ENCODE data around the gene TCF4.

Gene TCF4

DNA sequence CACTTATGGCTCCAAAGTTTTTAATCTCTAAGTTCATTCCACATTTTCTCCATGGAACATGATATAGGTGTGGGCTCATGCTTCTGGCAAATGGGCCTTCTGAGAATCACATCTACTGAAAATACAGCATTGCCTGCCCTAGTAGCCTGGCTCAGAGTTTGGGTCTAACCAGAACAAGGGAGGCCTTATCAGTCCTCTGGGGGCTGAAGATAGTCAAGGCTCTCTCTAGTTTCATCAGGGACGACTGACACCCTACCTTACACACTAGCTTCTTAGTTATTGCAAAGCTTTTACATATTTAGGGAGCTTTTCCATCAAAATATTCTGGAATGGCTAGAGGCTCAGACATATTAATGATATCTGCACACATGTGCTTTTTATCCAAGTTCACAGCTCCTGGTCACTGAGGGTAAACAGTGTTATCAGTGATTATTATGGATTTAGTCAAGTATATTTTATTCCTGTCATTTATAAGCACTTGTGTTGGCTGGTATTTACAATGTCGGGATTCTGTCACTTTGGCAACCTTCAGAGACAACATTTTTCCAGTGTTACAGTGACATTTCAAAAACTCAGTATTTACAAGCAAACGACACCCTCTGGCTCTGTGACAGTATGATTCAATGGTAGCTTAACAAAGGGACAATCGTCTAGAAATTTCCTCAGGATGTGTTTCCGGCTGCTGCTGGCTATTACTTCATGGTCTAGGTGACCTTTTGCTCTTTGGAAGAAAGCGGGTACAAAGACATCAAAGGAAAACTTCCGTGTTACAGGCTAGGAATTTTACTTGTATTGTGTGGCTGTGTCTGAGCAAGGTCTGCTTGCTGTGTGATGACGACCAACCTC lies 200.6 kb downstream of the TCF4 start:
- Histone ChIP-seq H3K4me1 (ENCODE audit: control insufficient read depth, insufficient read depth, low read length, unreplicated experiment) (no peaks in the 10 kb centered on the region), H2AFZ (ENCODE audit: low read length, unreplicated experiment) (no peak overlapping the region), H3K36me3 (ENCODE audit: insufficient read depth, low read length) (no peaks in the 10 kb centered on the region), H3K4me3 (ENCODE audit: low read depth, low read length) (no peak overlapping the region), H3K27ac (ENCODE audit: low read depth, low read length) (no peak overlapping the region), H3K79me2 (ENCODE audit: control insufficient read depth, insufficient read depth, low read length, unreplicated experiment) (no peaks in the 10 kb centered on the region), H3K27me3 (ENCODE audit: insufficient read depth, low read length) (no peaks in the 10 kb centered on the region)

DNA sequence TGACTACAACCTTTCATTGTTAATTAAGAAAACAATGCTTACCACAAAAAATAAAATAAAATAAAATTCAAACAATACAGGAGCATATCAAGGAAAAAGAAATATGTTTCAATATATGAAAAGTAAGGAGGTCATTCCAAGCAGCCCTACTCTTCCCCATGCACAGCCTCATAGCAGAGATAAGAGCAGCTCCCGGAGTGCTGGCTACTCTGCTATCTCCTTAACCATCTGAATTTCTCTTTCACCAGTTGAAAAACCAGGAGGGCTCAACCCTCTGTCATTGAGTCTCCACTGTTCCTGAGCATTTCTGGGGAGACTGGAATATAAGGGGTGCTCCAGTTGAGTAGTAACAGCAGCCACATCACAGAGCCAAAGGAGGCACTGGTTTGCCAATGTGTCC lies 201.4 kb downstream of the TCF4 start:
- no peaks in the 10 kb centered on the region for H3K79me2 ChIP-seq (ENCODE audit: control insufficient read depth, insufficient read depth, low read length, unreplicated experiment)

DNA sequence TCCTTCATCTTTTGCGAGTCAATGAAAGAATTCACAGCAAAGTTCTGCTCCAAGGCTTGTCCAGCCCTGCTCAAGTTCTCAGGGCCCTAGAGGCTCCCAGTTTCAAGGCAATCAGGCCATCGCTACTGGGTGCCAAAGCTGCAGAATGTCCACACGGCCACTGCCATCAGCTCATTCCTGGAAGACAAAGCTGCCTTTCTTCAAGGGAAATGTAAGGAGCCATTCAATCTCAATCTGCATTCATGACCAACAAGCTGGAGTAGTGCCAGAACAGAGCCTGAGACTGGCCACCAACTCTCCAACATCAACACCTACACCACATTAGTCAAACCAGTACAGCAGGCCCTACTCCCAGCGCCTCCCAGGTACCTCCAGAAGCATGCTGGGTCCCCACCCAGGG lies 202.2 kb downstream of the TCF4 start:
- Histone ChIP-seq H3K79me2 (ENCODE audit: control insufficient read depth, insufficient read depth, low read length, unreplicated experiment) (no peaks in the 10 kb centered on the region), H3K4me1 (ENCODE audit: control insufficient read depth, insufficient read depth, low read length, unreplicated experiment) (no peaks in the 10 kb centered on the region), H3K36me3 (ENCODE audit: insufficient read depth, low read length) (no peaks in the 10 kb centered on the region)

More for the DNA sequence above, 201.4 kb downstream of the TCF4 start:
- Histone ChIP-seq H3K27me3 (ENCODE audit: insufficient read depth, low read length) (no peaks in the 10 kb centered on the region), H3K27ac (ENCODE audit: low read depth, low read length) (no peak overlapping the region), H3K4me1 (ENCODE audit: control insufficient read depth, insufficient read depth, low read length, unreplicated experiment) (no peaks in the 10 kb centered on the region), H3K4me3 (ENCODE audit: low read depth, low read length) (no peak overlapping the region), H3K36me3 (ENCODE audit: insufficient read depth, low read length) (no peaks in the 10 kb centered on the region), H2AFZ (ENCODE audit: low read length, unreplicated experiment) (no peak overlapping the region)

DNA sequence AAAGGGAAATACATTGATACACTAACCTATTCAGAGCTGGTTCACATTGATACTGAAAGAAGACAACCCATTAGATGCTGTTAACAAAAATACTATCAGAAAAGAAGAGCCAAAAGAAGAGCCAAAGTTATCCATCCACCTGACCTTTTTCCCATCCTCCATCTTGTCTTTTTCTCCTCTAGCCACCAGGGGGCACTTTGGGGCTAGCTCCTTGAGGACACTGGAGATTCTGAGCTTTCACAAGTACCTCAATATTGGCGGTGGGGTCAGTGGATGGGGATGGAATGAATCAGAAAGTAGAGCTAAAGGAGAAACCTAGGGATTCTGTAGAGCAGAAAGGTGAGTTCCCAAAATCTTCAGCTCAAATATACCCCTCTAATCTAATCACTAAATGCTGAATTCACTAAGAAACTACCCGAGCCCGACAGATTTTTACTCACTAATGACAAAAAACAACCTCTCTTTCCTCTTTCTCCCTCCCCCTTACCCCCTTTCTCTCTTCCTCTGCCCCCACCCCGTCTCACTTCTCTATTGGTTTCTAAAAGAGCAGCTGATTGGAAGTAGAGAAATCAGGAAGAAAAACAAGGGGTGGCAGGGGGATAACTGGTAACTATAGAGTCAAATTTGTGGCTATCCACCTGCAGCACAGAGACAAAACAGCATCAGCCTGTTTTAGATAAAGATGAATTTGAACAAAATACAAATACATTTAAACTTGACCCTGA lies 203.3 kb downstream of the TCF4 start:
- no peaks in the 10 kb centered on the region for H3K27me3 ChIP-seq (ENCODE audit: insufficient read depth, low read length)
- H2AFZ ChIP-seq (ENCODE audit: low read length, unreplicated experiment), result no peak overlapping the region
- no peaks in the 10 kb centered on the region for H3K79me2 ChIP-seq (ENCODE audit: control insufficient read depth, insufficient read depth, low read length, unreplicated experiment)
- no peaks in the 10 kb centered on the region for H3K4me1 ChIP-seq (ENCODE audit: control insufficient read depth, insufficient read depth, low read length, unreplicated experiment)
- no peak overlapping the region for H3K4me3 ChIP-seq (ENCODE audit: low read depth, low read length)
- H3K36me3 ChIP-seq (ENCODE audit: insufficient read depth, low read length), result no peaks in the 10 kb centered on the region
- no peak overlapping the region for H3K27ac ChIP-seq (ENCODE audit: low read depth, low read length)

More for the DNA sequence above, 202.2 kb downstream of the TCF4 start:
- no peak overlapping the region for H2AFZ ChIP-seq (ENCODE audit: low read length, unreplicated experiment)
- no peak overlapping the region for H3K27ac ChIP-seq (ENCODE audit: low read depth, low read length)
- no peak overlapping the region for H3K4me3 ChIP-seq (ENCODE audit: low read depth, low read length)
- no peaks in the 10 kb centered on the region for H3K27me3 ChIP-seq (ENCODE audit: insufficient read depth, low read length)

DNA sequence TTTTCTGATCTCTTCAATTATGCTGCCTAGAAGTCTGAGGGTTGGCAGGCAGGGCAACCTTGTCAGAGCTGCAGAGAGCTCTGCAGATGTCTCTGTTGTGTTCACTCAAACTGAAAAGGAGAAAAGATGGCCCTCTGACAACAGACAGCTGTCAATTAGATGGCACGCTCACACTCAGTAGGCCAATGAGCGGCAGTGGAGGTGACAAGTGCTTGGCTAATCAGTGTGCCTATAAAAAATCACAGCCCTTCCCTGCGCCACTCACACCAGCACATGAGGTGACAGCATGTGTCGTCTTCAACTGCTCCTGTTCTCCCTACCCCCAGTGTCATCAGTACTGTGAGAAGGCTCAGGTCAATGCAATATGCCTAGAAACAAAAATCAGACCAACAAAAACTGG lies 203.9 kb downstream of the TCF4 start:
- Histone ChIP-seq H3K27me3 (ENCODE audit: insufficient read depth, low read length) (no peaks in the 10 kb centered on the region), H3K27ac (ENCODE audit: low read depth, low read length) (no peak overlapping the region), H3K79me2 (ENCODE audit: control insufficient read depth, insufficient read depth, low read length, unreplicated experiment) (no peaks in the 10 kb centered on the region), H2AFZ (ENCODE audit: low read length, unreplicated experiment) (no peak overlapping the region), H3K4me1 (ENCODE audit: control insufficient read depth, insufficient read depth, low read length, unreplicated experiment) (no peaks in the 10 kb centered on the region), H3K4me3 (ENCODE audit: low read depth, low read length) (no peak overlapping the region), H3K36me3 (ENCODE audit: insufficient read depth, low read length) (no peaks in the 10 kb centered on the region)

DNA sequence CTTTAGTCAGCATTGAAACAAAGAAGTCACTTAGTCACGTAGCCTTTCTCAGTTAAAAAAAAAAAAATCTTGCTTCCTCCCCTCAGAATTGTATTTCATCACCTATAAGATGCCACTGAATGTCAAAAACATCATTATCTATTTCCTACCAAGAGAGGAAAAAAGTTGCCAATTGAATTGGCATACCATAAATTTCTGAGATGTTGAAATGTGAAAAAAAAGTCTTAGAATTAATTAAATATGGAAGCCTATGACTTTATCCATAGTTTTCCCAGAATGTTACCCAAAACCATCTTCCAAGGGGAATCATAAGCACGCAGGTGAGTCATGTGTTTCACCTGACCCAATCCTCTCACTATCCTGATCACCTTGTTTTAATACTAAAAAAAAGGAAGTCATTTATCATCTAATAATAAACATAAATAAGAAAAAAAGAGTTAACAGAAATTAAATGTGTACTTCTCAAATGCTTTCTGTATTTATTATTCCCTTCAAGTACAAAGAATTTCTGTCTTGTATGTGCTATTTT lies 205.7 kb downstream of the TCF4 start:
- Histone ChIP-seq H3K4me3 (ENCODE audit: low read depth, low read length) (no peak overlapping the region), H3K79me2 (ENCODE audit: control insufficient read depth, insufficient read depth, low read length, unreplicated experiment) (no peaks in the 10 kb centered on the region), H2AFZ (ENCODE audit: low read length, unreplicated experiment) (no peak overlapping the region), H3K36me3 (ENCODE audit: insufficient read depth, low read length) (no peaks in the 10 kb centered on the region), H3K27me3 (ENCODE audit: insufficient read depth, low read length) (no peaks in the 10 kb centered on the region), H3K4me1 (ENCODE audit: control insufficient read depth, insufficient read depth, low read length, unreplicated experiment) (no peaks in the 10 kb centered on the region), H3K27ac (ENCODE audit: low read depth, low read length) (no peak overlapping the region)

DNA sequence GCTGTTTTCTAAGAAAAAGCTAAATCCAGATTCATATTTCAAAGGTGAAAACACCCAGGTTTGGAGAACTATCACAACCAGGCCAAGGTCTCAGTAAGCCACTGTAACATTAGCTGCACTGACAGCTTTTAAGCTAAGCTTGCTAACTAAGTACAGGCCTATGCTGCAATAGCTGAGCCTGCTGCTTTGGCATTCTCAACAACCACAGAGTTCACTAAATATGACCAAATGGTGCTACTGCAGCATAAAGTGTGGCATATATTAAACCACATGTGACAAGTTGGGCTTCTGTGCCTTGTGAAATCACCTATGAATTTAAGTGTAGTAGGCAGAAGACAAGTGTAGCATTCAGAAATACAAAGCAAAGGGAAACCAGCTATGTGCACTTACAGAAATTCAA lies 206.7 kb downstream of the TCF4 start:
- Histone ChIP-seq H3K27me3 (ENCODE audit: insufficient read depth, low read length) (no peaks in the 10 kb centered on the region), H3K27ac (ENCODE audit: low read depth, low read length) (no peak overlapping the region), H3K4me1 (ENCODE audit: control insufficient read depth, insufficient read depth, low read length, unreplicated experiment) (no peaks in the 10 kb centered on the region), H3K4me3 (ENCODE audit: low read depth, low read length) (no peak overlapping the region), H3K79me2 (ENCODE audit: control insufficient read depth, insufficient read depth, low read length, unreplicated experiment) (no peaks in the 10 kb centered on the region), H2AFZ (ENCODE audit: low read length, unreplicated experiment) (no peak overlapping the region), H3K36me3 (ENCODE audit: insufficient read depth, low read length) (no peaks in the 10 kb centered on the region)

DNA sequence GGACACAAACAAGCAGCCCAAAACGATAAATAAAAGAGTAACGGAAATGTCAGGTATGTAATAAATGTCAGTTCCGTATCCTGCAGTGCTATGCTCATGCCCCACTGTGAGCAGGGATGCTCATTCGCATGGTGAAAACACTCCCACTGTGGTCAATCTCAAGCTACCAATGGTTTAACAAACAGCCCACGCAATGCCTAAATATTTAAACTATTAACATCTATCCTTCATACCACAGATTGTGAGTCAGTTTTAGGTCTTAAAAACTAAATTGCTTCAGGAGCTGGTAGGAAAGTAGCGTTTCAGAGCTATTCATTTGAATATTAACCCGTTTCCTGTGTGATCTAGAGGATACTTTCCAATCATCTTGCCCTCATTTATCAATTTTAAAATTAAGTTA lies 207.4 kb downstream of the TCF4 start:
- Histone ChIP-seq H3K4me1 (ENCODE audit: control insufficient read depth, insufficient read depth, low read length, unreplicated experiment) (no peaks in the 10 kb centered on the region), H3K27ac (ENCODE audit: low read depth, low read length) (no peak overlapping the region), H2AFZ (ENCODE audit: low read length, unreplicated experiment) (no peak overlapping the region), H3K4me3 (ENCODE audit: low read depth, low read length) (no peak overlapping the region), H3K36me3 (ENCODE audit: insufficient read depth, low read length) (no peaks in the 10 kb centered on the region), H3K79me2 (ENCODE audit: control insufficient read depth, insufficient read depth, low read length, unreplicated experiment) (no peaks in the 10 kb centered on the region), H3K27me3 (ENCODE audit: insufficient read depth, low read length) (no peaks in the 10 kb centered on the region)

DNA sequence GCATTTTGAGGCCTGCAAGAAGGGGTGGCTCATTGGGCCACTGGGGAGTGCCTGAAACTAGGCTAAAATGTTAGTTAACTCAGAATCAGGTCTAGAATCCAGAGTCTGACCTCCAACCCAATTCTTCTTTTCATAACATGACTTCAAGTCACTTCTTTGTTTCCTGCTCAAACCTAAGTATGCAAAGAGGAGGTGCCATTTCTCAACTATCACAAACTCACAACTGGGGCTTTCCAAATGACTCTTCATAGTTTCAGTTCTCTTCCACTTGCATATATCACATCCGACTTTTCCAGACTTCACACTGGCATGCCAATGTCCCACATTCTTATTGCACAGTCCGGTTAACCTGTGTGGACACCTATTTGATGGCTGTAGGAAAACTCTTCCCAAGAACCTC lies 211.6 kb downstream of the TCF4 start:
- no peak overlapping the region for H2AFZ ChIP-seq (ENCODE audit: low read length, unreplicated experiment)
- H3K36me3 ChIP-seq (ENCODE audit: insufficient read depth, low read length), result no peaks in the 10 kb centered on the region
- H3K4me3 ChIP-seq (ENCODE audit: low read depth, low read length), result no peak overlapping the region
- no peaks in the 10 kb centered on the region for H3K27me3 ChIP-seq (ENCODE audit: insufficient read depth, low read length)
- H3K4me1 ChIP-seq (ENCODE audit: control insufficient read depth, insufficient read depth, low read length, unreplicated experiment), result no peaks in the 10 kb centered on the region
- H3K79me2 ChIP-seq (ENCODE audit: control insufficient read depth, insufficient read depth, low read length, unreplicated experiment), result peaks cover 5% of the 10 kb centered on the region
- no peak overlapping the region for H3K27ac ChIP-seq (ENCODE audit: low read depth, low read length)

DNA sequence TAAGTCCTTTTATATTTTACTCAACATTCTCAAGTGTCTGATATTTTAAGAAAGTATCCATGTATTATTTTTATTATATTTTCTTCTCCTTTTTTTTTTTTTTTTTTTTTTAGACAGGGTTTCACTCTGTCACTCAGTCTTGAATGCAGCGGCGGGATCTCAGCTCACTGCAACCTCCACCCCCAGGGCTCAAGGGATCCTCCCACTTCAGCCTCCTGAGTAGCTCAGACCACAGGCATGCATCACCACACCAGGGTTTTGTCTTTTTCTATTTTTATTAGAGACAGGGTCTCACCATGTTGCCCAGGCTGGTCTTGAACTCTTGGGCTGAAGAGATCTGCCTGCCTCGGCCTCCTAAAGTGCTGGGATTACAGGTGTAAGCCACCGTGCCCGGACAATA lies 212.1 kb downstream of the TCF4 start:
- Histone ChIP-seq H3K4me1 (ENCODE audit: control insufficient read depth, insufficient read depth, low read length, unreplicated experiment) (no peaks in the 10 kb centered on the region), H3K27me3 (ENCODE audit: insufficient read depth, low read length) (no peaks in the 10 kb centered on the region), H3K4me3 (ENCODE audit: low read depth, low read length) (no peak overlapping the region), H2AFZ (ENCODE audit: low read length, unreplicated experiment) (no peak overlapping the region), H3K79me2 (ENCODE audit: control insufficient read depth, insufficient read depth, low read length, unreplicated experiment) (peaks cover 5% of the 10 kb centered on the region), H3K27ac (ENCODE audit: low read depth, low read length) (no peak overlapping the region), H3K36me3 (ENCODE audit: insufficient read depth, low read length) (no peaks in the 10 kb centered on the region)

DNA sequence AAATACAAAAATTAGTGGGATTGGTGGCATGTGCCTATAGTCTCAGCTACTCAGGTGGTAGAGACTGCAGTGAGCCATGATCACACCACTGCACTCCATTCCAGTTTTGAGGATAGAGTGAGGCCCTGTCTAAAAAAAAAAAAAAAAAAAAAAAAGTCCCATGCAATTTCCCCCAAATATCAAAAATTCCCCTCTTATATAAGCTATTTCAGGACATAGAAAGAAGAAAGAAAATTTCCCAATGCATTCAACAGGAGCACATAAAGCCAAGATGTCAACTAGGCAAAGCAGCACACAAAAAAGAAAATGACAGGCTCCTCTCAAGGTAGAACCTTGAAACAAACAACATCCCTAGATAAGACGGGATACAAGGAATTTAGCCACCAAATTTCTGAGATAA lies 213.3 kb downstream of the TCF4 start:
- H3K4me1 ChIP-seq (ENCODE audit: control insufficient read depth, insufficient read depth, low read length, unreplicated experiment), result no peaks in the 10 kb centered on the region
- H3K27ac ChIP-seq (ENCODE audit: low read depth, low read length), result no peak overlapping the region
- H3K27me3 ChIP-seq (ENCODE audit: insufficient read depth, low read length), result no peaks in the 10 kb centered on the region
- no peaks in the 10 kb centered on the region for H3K36me3 ChIP-seq (ENCODE audit: insufficient read depth, low read length)
- H3K79me2 ChIP-seq (ENCODE audit: control insufficient read depth, insufficient read depth, low read length, unreplicated experiment), result peaks cover 5% of the 10 kb centered on the region
- no peak overlapping the region for H2AFZ ChIP-seq (ENCODE audit: low read length, unreplicated experiment)
- no peak overlapping the region for H3K4me3 ChIP-seq (ENCODE audit: low read depth, low read length)
